Sigmoid colon (tissue), 7 donors: ENCODE data around the gene LPCAT1. TPM values are rescaled to one million over a fixed set of nuclear protein-coding genes. Genes with fewer than 3 reads are reported as not detected.
A peak's percentile ranks its signal among the peaks of the same experiment; 100 is the strongest.

Experiments
- DNase-seq: peaks from one replicate; pipeline ENCODE4 v3.0.0-alpha.2; 2019
- H3K27ac ChIP-seq, 4 donors: fragments of 200-600 bp; sonication (generic); one replicate each; pipeline ENCODE4 v1.5.1; 2016 to 2019; ENCODE audit warnings: mild to moderate bottlenecking in 1 of 4
- H3K27me3 ChIP-seq, 3 donors: fragments of 200-600 bp; sonication (generic); one replicate each; pipeline ENCODE4 v1.5.1; 2019; ENCODE audit warnings: mild to moderate bottlenecking in 1 of 3
- H3K36me3 ChIP-seq, 4 donors: fragments of 200-600 bp; sonication (generic); one replicate each; pipeline ENCODE4 v1.5.1; 2016 to 2019
- H3K4me1 ChIP-seq, 4 donors: fragments of 200-600 bp; sonication (generic); one replicate each; pipeline ENCODE4 v1.5.1; 2017 to 2019
- H3K4me3 ChIP-seq, 4 donors: fragments of 200-600 bp; sonication (generic); one replicate each; pipeline ENCODE4 v1.5.1; 2017 to 2019; ENCODE audit warnings: mild to moderate bottlenecking in 2 of 4, moderate library complexity in 1 of 4
- H3K9me3 ChIP-seq, 4 donors: fragments of 200-600 bp in 3 of 4; sonication (generic) in 3 of 4; one replicate each; pipeline versions ENCODE4 v1.5.1 to v1.6.1; 2013 to 2019
- CTCF ChIP-seq, 4 experiments: fragments of 450-650 bp in 3 of 4; fragments of 200-600 bp in 1 of 4; IDR thresholded peaks; one replicate each; pipeline ENCODE4 v1.5.1; 2016 to 2019; ENCODE audit warnings: antibody characterized with exemption in 4 of 4, mild to moderate bottlenecking in 3 of 4, moderate library complexity in 2 of 4
- EP300 ChIP-seq, 4 donors: sonication (generic); formaldehyde crosslinking; IDR thresholded peaks; one replicate each; pipeline ENCODE4 v1.6.1; 2017; ENCODE audit warnings: antibody characterized with exemption in 4 of 4
- POLR2A ChIP-seq, 2 donors: fragments of 450-650 bp; IDR thresholded peaks; one replicate each; pipeline ENCODE4 v1.6.1; 2016; ENCODE audit warnings: antibody characterized with exemption in 2 of 2, mild to moderate bottlenecking in 2 of 2, moderate library complexity in 2 of 2
- POLR2AphosphoS5 ChIP-seq, 4 donors: sonication (generic); formaldehyde crosslinking; IDR thresholded peaks; one replicate each; pipeline ENCODE4 v1.6.1; 2017; ENCODE audit warnings: antibody characterized with exemption in 4 of 4
- WGBS, 2 donors: extraction: QIAGEN DNeasy Blood & Tissue Kit; methylation state at CpG; one replicate each; pipeline ENCODE4 v1.1.7; 2013; 5-methylcytosine and 5-hydroxymethylcytosine counted together
- intact Hi-C: fragments of 100-400 bp; cut with DNase I; formaldehyde crosslinking; loops from one replicate; pipeline ENCODE4 v1.15.1; 2023
- polyA plus RNA-seq, 3 donors: library from polyadenylated mRNA; stranded (reverse); fragments of 200-250 nt; gene quantifications; one replicate each; pipeline ENCODE4 v1.2.3, GENCODE V29; 2013
- total RNA-seq, 4 donors: library from RNA; depleted of rRNA; stranded (reverse); fragments of >200 nt; gene quantifications; one replicate each; pipeline ENCODE4 v1.1.0, GENCODE V29; 2016
- donor health status: healthy with polysubstance abuse.
- donor health status: Bipolar disorder and iron deficiency.
- donor health status: healthy.

The LPCAT1 gene
- total and polyA plus RNA-seq, 7 donors = 4.2 to 35.1 (median 22.2) TPM

GRCh38 chr5:1420211-1421195, 103.3 kb downstream of the LPCAT1 start:
- TF ChIP-seq CTCF (IDR thresholded peaks at IDR 0.05) (no peak), POLR2A (IDR thresholded peaks at IDR 0.05) (no peak), EP300 (IDR thresholded peaks at IDR 0.05) (no peak), POLR2AphosphoS5 (IDR thresholded peaks at IDR 0.05) (no peak)
- DNase-seq = peak; percentile 44
- Histone ChIP-seq H3K4me1 (no peaks in the 10 kb centered on the region), H3K27me3 (no peaks in the 10 kb centered on the region), H3K4me3 (no peak overlapping the region), H3K9me3 (peaks cover 0 to 2% (median 0%) of the 10 kb centered on the region in 4 donors), H3K27ac (no peak overlapping the region), H3K36me3 (no peaks in the 10 kb centered on the region)
- intact Hi-C loops = no loop called here
- whole genome bisulfite sequencing, 2 donors = 79 to 83% methylated on average over 23 of the region's 23 CpGs

- peak; percentile 32 for DNase-seq
- Histone ChIP-seq H3K4me3 (no peak overlapping the region), H3K27ac (no peak overlapping the region), H3K9me3 (no peaks in the 10 kb centered on the region), H3K27me3 (peaks cover 0 to under 1% (median 0%) of the 10 kb centered on the region in 3 donors), H3K4me1 (no peaks in the 10 kb centered on the region), H3K36me3 (no peaks in the 10 kb centered on the region)
- intact Hi-C loops = no loop called here
- no peak for TF ChIP-seq POLR2A (IDR thresholded peaks at IDR 0.05)
- TF ChIP-seq CTCF (IDR thresholded peaks at IDR 0.05) = no peak
- TF ChIP-seq EP300 (IDR thresholded peaks at IDR 0.05) = no peak
- TF ChIP-seq POLR2AphosphoS5 (IDR thresholded peaks at IDR 0.05) = no peak
- WGBS, 2 donors = 75 to 76% methylated on average over 11 of the region's 11 CpGs
These were observed 104.1 kb downstream of the LPCAT1 start for GRCh38 chr5:1419476-1420210.

GRCh38 chr5:1418921-1419280, 104.9 kb downstream of the LPCAT1 start:
- Histone ChIP-seq H3K4me3 (no peak overlapping the region), H3K36me3 (no peaks in the 10 kb centered on the region), H3K9me3 (no peaks in the 10 kb centered on the region), H3K4me1 (no peaks in the 10 kb centered on the region), H3K27me3 (peaks cover 0 to 7% (median 0%) of the 10 kb centered on the region in 3 donors), H3K27ac (no peak overlapping the region)
- TF ChIP-seq POLR2A (IDR thresholded peaks at IDR 0.05) = no peak
- TF ChIP-seq CTCF (IDR thresholded peaks at IDR 0.05) = no peak
- no peak for TF ChIP-seq EP300 (IDR thresholded peaks at IDR 0.05)
- DNase-seq = no peak
- intact Hi-C loops = no loop called here

GRCh38 chr5:1418238-1418920, 105.4 kb downstream of the LPCAT1 start:
- H3K27ac ChIP-seq = no peak overlapping the region
- no peaks in the 10 kb centered on the region for H3K36me3 ChIP-seq
- no peak overlapping the region for H3K4me3 ChIP-seq
- peaks cover 0 to 12% (median 0%) of the 10 kb centered on the region in 3 donors for H3K27me3 ChIP-seq
- H3K9me3 ChIP-seq = no peaks in the 10 kb centered on the region
- intact Hi-C loops = no loop called here
- H3K4me1 ChIP-seq = no peaks in the 10 kb centered on the region
- DNase-seq = peak; percentile 19
- 88 to 89% methylated on average over 2 of the region's 2 CpGs for WGBS, 2 donors
- TF ChIP-seq POLR2A (IDR thresholded peaks at IDR 0.05) (no peak), POLR2AphosphoS5 (IDR thresholded peaks at IDR 0.05) (peak in 1 of 4 donors; percentile 13)
